ENCODE measurements around the gene SMAD3.

GRCh38 chr15:67180514-67181191, 115.3 kb downstream of the SMAD3 start:
- TF ChIP-seq POLR2A (IDR thresholded peaks at IDR 0.05; ENCODE audit: low read depth, low read length) = no peak
- TF ChIP-seq POLR2AphosphoS5 (IDR thresholded peaks at IDR 0.05; ENCODE audit: low read depth, low read length) = no peak
- TF ChIP-seq TAF1 (IDR thresholded peaks at IDR 0.05; ENCODE audit: borderline replicate concordance, low read depth, low read length) = no peak

All from GM12892 (cell line).